T-helper 17 cell (primary cell): ENCODE results near the gene RYR1. TPM values are rescaled to one million over a fixed set of nuclear protein-coding genes. Genes with fewer than 3 reads are reported as not detected.

ENCODE experiments used
- ATAC-seq: fragments of 150-1000 bp; cut with Tn5 transposase; 2 replicates; pipeline ENCODE4 v1.10.0; 2021; ENCODE audit warnings: mild to moderate bottlenecking, moderate library complexity
- DNase-seq, 3 donors: peaks; one replicate each; pipeline versions ENCODE4 v3.0.0 to v3.0.0-alpha.2; 2020 to 2021
- H3K9me3 ChIP-seq: one replicate; pipeline ENCODE4 v1.7.0; 2013; ENCODE audit warnings: low read length, mild to moderate bottlenecking; ENCODE audit not compliant: control insufficient read depth, poor library complexity, severe bottlenecking
- H3K27ac Mint-ChIP-seq: one replicate; pipeline ENCODE4 v1.8.0; 2022; ENCODE audit warnings: mild to moderate bottlenecking, moderate library complexity, mixed read lengths
- H3K27me3 Mint-ChIP-seq: one replicate; pipeline ENCODE4 v1.8.0; 2022; ENCODE audit warnings: mixed read lengths
- H3K36me3 Mint-ChIP-seq: one replicate; pipeline ENCODE4 v1.8.0; 2022; ENCODE audit warnings: low read depth, mixed read lengths
- H3K4me1 Mint-ChIP-seq: one replicate; pipeline ENCODE4 v1.8.0; 2022; ENCODE audit warnings: mild to moderate bottlenecking, mixed read lengths
- H3K4me3 Mint-ChIP-seq: one replicate; pipeline ENCODE4 v1.8.0; 2022; ENCODE audit warnings: mild to moderate bottlenecking, moderate library complexity, mixed read lengths
- total RNA-seq, 4 donors: library from RNA in 2 of 4; stranded (reverse) in 2 of 4; gene quantifications; one replicate each; pipeline ENCODE4 v1.2.3 and lab custom pipeline; 2022 to 2026

The RYR1 gene
- total RNA-seq: 1 to 10 TPM; 1.3 to 3.1 TPM
- 5.2 to 10.4 reads per million in 2 donors for total RNA-seq (lab: John Stamatoyannopoulos, UW)

GRCh38 chr19:38433268-38433733, at the start of gene RYR1:
Gene RYR1 (plus strand): TSS chr19:38433691. CDS start chr19:38433830, 139 bp downstream.
- Mint-ChIP-seq H3K27me3 (peaks cover 33% of the 10 kb centered on the region), H3K36me3 (peaks cover 5% of the 10 kb centered on the region), H3K27ac (no peak within 1 kb of the TSS), H3K4me3 (peak within 1 kb of the TSS; percentile 76), H3K4me1 (peaks cover 13% of the 10 kb centered on the region)
- no peaks in the 10 kb centered on the region for H3K9me3 ChIP-seq
- DNase-seq (peak in 2 of 3 donors; percentile 22 to 44), ATAC-seq (peak; percentile 92)

GRCh38 chr19:38383743-38384142, 49.7 kb upstream of the RYR1 start:
- H3K9me3 ChIP-seq: no peaks in the 10 kb centered on the region
- H3K27me3 Mint-ChIP-seq: no peaks in the 10 kb centered on the region
- peaks cover 17% of the 10 kb centered on the region for H3K36me3 Mint-ChIP-seq
- no peak overlapping the region for H3K27ac Mint-ChIP-seq
- peaks cover 18% of the 10 kb centered on the region for H3K4me1 Mint-ChIP-seq
- no peak overlapping the region for H3K4me3 Mint-ChIP-seq
- no peak for DNase-seq
- ATAC-seq: no peak

- ATAC-seq (no peak), DNase-seq (no peak)
- Mint-ChIP-seq H3K4me3 (no peak overlapping the region), H3K36me3 (peaks cover 15% of the 10 kb centered on the region), H3K27me3 (no peaks in the 10 kb centered on the region), H3K27ac (peak overlapping the region; percentile 45), H3K4me1 (peaks cover 19% of the 10 kb centered on the region)
- no peaks in the 10 kb centered on the region for H3K9me3 ChIP-seq
Measured at GRCh38 chr19:38384209-38385027, 49.1 kb upstream of the RYR1 start.

- no peaks in the 10 kb centered on the region for H3K27me3 Mint-ChIP-seq
- H3K4me3 Mint-ChIP-seq: peak overlapping the region; percentile 31
- H3K27ac Mint-ChIP-seq: no peak overlapping the region
Measured at GRCh38 chr19:38385057-38385803, 48.3 kb upstream of the RYR1 start.

GRCh38 chr19:38385804-38386257, 47.7 kb upstream of the RYR1 start:
- H3K4me3 Mint-ChIP-seq: peak overlapping the region; percentile 50
- peaks cover 8% of the 10 kb centered on the region for H3K36me3 Mint-ChIP-seq
- no peak for ATAC-seq
- H3K4me1 Mint-ChIP-seq: peaks cover 22% of the 10 kb centered on the region
- no peaks in the 10 kb centered on the region for H3K9me3 ChIP-seq
- no peak for DNase-seq
- H3K27ac Mint-ChIP-seq: no peak overlapping the region
- H3K27me3 Mint-ChIP-seq: no peaks in the 10 kb centered on the region

More at GRCh38 chr19:38385057-38385803, 48.3 kb upstream of the RYR1 start:
- no peaks in the 10 kb centered on the region for H3K9me3 ChIP-seq
- peaks cover 11% of the 10 kb centered on the region for H3K36me3 Mint-ChIP-seq
- DNase-seq (no peak), ATAC-seq (no peak)
- H3K4me1 Mint-ChIP-seq: peaks cover 22% of the 10 kb centered on the region

GRCh38 chr19:38386300-38386970, 47.1 kb upstream of the RYR1 start:
- no peak for DNase-seq
- peak overlapping the region; percentile 50 for H3K4me3 Mint-ChIP-seq
- no peak for ATAC-seq
- H3K4me1 Mint-ChIP-seq: peaks cover 24% of the 10 kb centered on the region
- peaks cover 8% of the 10 kb centered on the region for H3K36me3 Mint-ChIP-seq
- no peaks in the 10 kb centered on the region for H3K9me3 ChIP-seq
- no peak overlapping the region for H3K27ac Mint-ChIP-seq
- H3K27me3 Mint-ChIP-seq: no peaks in the 10 kb centered on the region

GRCh38 chr19:38386971-38387549, 46.4 kb upstream of the RYR1 start:
- peaks cover 24% of the 10 kb centered on the region for H3K4me1 Mint-ChIP-seq
- peak overlapping the region; percentile 85 for H3K27ac Mint-ChIP-seq
- no peaks in the 10 kb centered on the region for H3K9me3 ChIP-seq
- H3K4me3 Mint-ChIP-seq: peak overlapping the region; percentile 93
- peaks cover 8% of the 10 kb centered on the region for H3K36me3 Mint-ChIP-seq
- no peak for ATAC-seq
- no peak for DNase-seq
- no peaks in the 10 kb centered on the region for H3K27me3 Mint-ChIP-seq

- H3K4me1 Mint-ChIP-seq: peaks cover 26% of the 10 kb centered on the region
- peaks cover 7% of the 10 kb centered on the region for H3K36me3 Mint-ChIP-seq
- peak within 1 kb of the TSS; percentile 85 for H3K27ac Mint-ChIP-seq
- H3K4me3 Mint-ChIP-seq: peak within 1 kb of the TSS; percentile 93
- DNase-seq (peak; percentile 67 to 80 (median 75)), ATAC-seq (peak; percentile 81)
- H3K27me3 Mint-ChIP-seq: no peaks in the 10 kb centered on the region
- H3K9me3 ChIP-seq: no peaks in the 10 kb centered on the region
Measured at GRCh38 chr19:38387550-38388348, 45.7 kb upstream of the RYR1 start, which contains the start of gene GGN. Gene GGN (minus strand): TSS chr19:38388034. CDS start chr19:38387261, 773 bp downstream.

- Mint-ChIP-seq H3K27me3 (no peaks in the 10 kb centered on the region), H3K4me3 (peak within 1 kb of the TSS; percentile 93), H3K27ac (peak within 1 kb of the TSS; percentile 85), H3K4me1 (peaks cover 26% of the 10 kb centered on the region), H3K36me3 (peaks cover 3% of the 10 kb centered on the region)
- DNase-seq: peak in 1 of 3 donors; percentile 41
- H3K9me3 ChIP-seq: no peaks in the 10 kb centered on the region
- ATAC-seq: no peak
Measured at GRCh38 chr19:38388349-38389100, 45.0 kb upstream of the RYR1 start, which contains the start of gene SPRED3. Gene SPRED3 (plus strand): TSS chr19:38388697. CDS start chr19:38390303, 1,606 bp downstream.

GRCh38 chr19:38389101-38389925, 44.2 kb upstream of the RYR1 start:
- Mint-ChIP-seq H3K4me3 (peak overlapping the region; percentile 85), H3K36me3 (peaks cover 2% of the 10 kb centered on the region), H3K27me3 (no peaks in the 10 kb centered on the region), H3K4me1 (peaks cover 32% of the 10 kb centered on the region), H3K27ac (no peak overlapping the region)
- ATAC-seq: no peak
- H3K9me3 ChIP-seq: no peaks in the 10 kb centered on the region
- no peak for DNase-seq
